HepG2 (cell line): ENCODE data around the gene NSD2. TPM values are rescaled to one million over a fixed set of nuclear protein-coding genes. Genes with fewer than 3 reads are reported as not detected.

Source experiments
- ATAC-seq: fragments of 200-7000 bp; cut with Tn5 transposase; 3 replicates; pipeline ENCODE4 v1.9.1; 2020; ENCODE audit warnings: mild to moderate bottlenecking, moderate library complexity
- BruUV-seq: library from RNA; stranded (reverse); fragments of 400-500 nt; replicated peaks from 2 replicates; lab custom pipeline; 2021; lab: Mats Ljungman, UMichigan
- CTCF ChIA-PET: fragments of 300-600 bp; formaldehyde crosslinking; extraction: SDS; loops from one replicate; lab custom pipeline; 2021; ENCODE audit warnings: low total read pairs, inconsistent platforms, low intra/inter-chr PET ratio; lab: Yijun Ruan, JAX
- POLR2A ChIA-PET: fragments of 350-600 bp; sonication (Branson Sonifier 250); formaldehyde crosslinking; loops from one replicate; lab custom pipeline; 2020; ENCODE audit warnings: antibody characterized with exemption, inconsistent platforms; lab: Yijun Ruan, JAX
- DNase-seq: peaks from one replicate; pipeline ENCODE4 v3.0.0-alpha.2; 2015; ENCODE audit warnings: low spot score
- FAIRE-seq: peaks from 3 replicates; lab custom pipeline; 2011; peaks lifted over from hg19 to GRCh38; lab: Jason Lieb, UNC
- H2AFZ ChIP-seq: one replicate; pipeline ENCODE4 v1.6.1; 2011; ENCODE audit warnings: low read length, inconsistent platforms
- H3K27ac ChIP-seq: fragments of 300-600 bp; 3 replicates; pipeline ENCODE4 v1.8.0; 2011; ENCODE audit warnings: mixed run types, mild to moderate bottlenecking, mixed read lengths, low read length, inconsistent platforms; ENCODE audit not compliant: insufficient read depth; ENCODE audit errors: extremely low read length
- H3K27me3 ChIP-seq, 2 experiments: fragments of 200-600 bp in 1 of 2; 2 replicates in 1 of 2; 3 replicates in 1 of 2; pipeline versions ENCODE4 v1.6.0 to v1.8.0; 2011; ENCODE audit warnings: low read length in 2 of 2, mild to moderate bottlenecking in 2 of 2, moderate library complexity in 2 of 2, inconsistent platforms in 1 of 2; ENCODE audit not compliant: insufficient read depth in 2 of 2, control insufficient read depth in 1 of 2
- H3K36me3 ChIP-seq, 2 experiments: fragments of 200-600 bp in 1 of 2; replicated peaks in 1 of 2; 2 replicates in 1 of 2; 3 replicates in 1 of 2; pipeline versions ENCODE4 v1.5.1 to v1.8.0; 2011; ENCODE audit warnings: low read length in 2 of 2, inconsistent platforms in 1 of 2; ENCODE audit not compliant: insufficient read depth in 2 of 2, control insufficient read depth in 1 of 2
- H3K4me1 ChIP-seq: 2 replicates; pipeline ENCODE4 v1.5.1; 2012; ENCODE audit warnings: low read length, inconsistent platforms; ENCODE audit not compliant: insufficient read depth
- H3K4me2 ChIP-seq: 2 replicates; pipeline ENCODE4 v1.6.0; 2011; ENCODE audit warnings: low read depth, low read length, inconsistent platforms
- H3K4me3 ChIP-seq, 3 experiments: fragments of 200-600 bp in 1 of 3; sonication (generic), shearing (Covaris generic) in 1 of 3; replicated peaks in 1 of 3; 2 replicates each; pipeline ENCODE4 v1.5.1; 2011 to 2016; ENCODE audit warnings: low read length in 3 of 3, inconsistent platforms in 2 of 3, low read depth in 2 of 3, mild to moderate bottlenecking in 2 of 3, control low read depth in 1 of 3, mixed read lengths in 1 of 3; ENCODE audit not compliant: insufficient read depth in 1 of 3
- H3K79me2 ChIP-seq: one replicate; pipeline ENCODE4 v1.6.1; 2011; ENCODE audit warnings: low read length, inconsistent platforms; ENCODE audit not compliant: insufficient read depth
- H3K9ac ChIP-seq: 2 replicates; pipeline ENCODE4 v1.6.0; 2011; ENCODE audit warnings: mild to moderate bottlenecking, low read depth, low read length, inconsistent platforms; ENCODE audit not compliant: insufficient read depth
- H3K9me3 ChIP-seq: 2 replicates; pipeline ENCODE4 v1.5.1; 2012; ENCODE audit warnings: mild to moderate bottlenecking, low read length
- H4K20me1 ChIP-seq: 2 replicates; pipeline ENCODE4 v1.6.0; 2011; ENCODE audit warnings: inconsistent platforms, mild to moderate bottlenecking, low read length, moderate library complexity; ENCODE audit not compliant: insufficient read depth
- CENPBD1 ChIP-seq: sonication (generic); formaldehyde crosslinking; IDR thresholded peaks from 2 replicates; pipeline ENCODE4 v1.8.0; 2022; ENCODE audit warnings: missing genetic modification reagents, low read depth, mild to moderate bottlenecking, borderline replicate concordance
- ZNF121 ChIP-seq: sonication (generic); formaldehyde crosslinking; IDR thresholded peaks from 2 replicates; pipeline ENCODE4 v1.5.0; 2020; ENCODE audit warnings: mild to moderate bottlenecking, missing genetic modification reagents
- ZNF263 ChIP-seq: sonication (generic); formaldehyde crosslinking; IDR thresholded peaks from 2 replicates; pipeline ENCODE4 v1.4.0; 2020; ENCODE audit warnings: missing genetic modification reagents
- ZNF770 ChIP-seq: sonication (generic); formaldehyde crosslinking; IDR thresholded peaks from 2 replicates; pipeline ENCODE4 v1.5.0; 2020; ENCODE audit warnings: mild to moderate bottlenecking, missing genetic modification reagents
- WGBS: methylation state at CpG from one replicate; pipeline ENCODE4 v1.1.6; 2017; ENCODE audit warnings: low lambda C conversion rate; 5-methylcytosine and 5-hydroxymethylcytosine counted together
- in situ Hi-C: cut with HindIII; loops from 2 replicates; pipeline ENCODE4 v1.10.0; 2017; ENCODE audit warnings: low pct_unique_long_range_greater_than_20kb; ENCODE audit not compliant: extremely low pct_ligation_motif_present
- intact Hi-C: fragments of 100-400 bp; cut with micrococcal nuclease; formaldehyde crosslinking; loops from one replicate; pipeline ENCODE4 v1.10.0; 2022; ENCODE audit not compliant: unreplicated experiment
- polyA plus RNA-seq, 8 experiments: library from polyadenylated mRNA; depleted of rRNA in 3 of 8; stranded (reverse) in 7 of 8; unstranded in 1 of 8; fragments of >200 nt; fragmentation: Illumina TruSeq in 4 of 8; extraction: Trizol in 4 of 8; gene quantifications; 2 replicates each; pipeline versions ENCODE4 v1.2.1 to v1.2.3, GENCODE V29; 2011 to 2016; ENCODE audit warnings: low read depth in 4 of 8, missing spikeins in 1 of 8, mixed read lengths in 1 of 8; ENCODE audit not compliant: insufficient read depth in 1 of 8
- total RNA-seq, 5 experiments: library from RNA; depleted of rRNA; stranded (reverse); fragments of >200 nt; fragmentation: Illumina TruSeq; extraction: Trizol; gene quantifications; 2 replicates each; pipeline ENCODE4 v1.2.3, GENCODE V29; 2016; ENCODE audit warnings: low read depth in 1 of 5

Gene NSD2
- total and polyA plus RNA-seq, 2 of the 13 experiments (the other 11 are each of a cell fraction or from before 2014, with no cell fraction given), result 22.0 to 65.9 TPM

- Histone ChIP-seq H3K4me3 (no peak overlapping the region), H3K27me3 (no peaks in the 10 kb centered on the region; a peak in 1 of 5 replicates), H3K9ac (no peak overlapping the region), H2AFZ (no peak overlapping the region), H3K4me1 (peaks cover 26% of the 10 kb centered on the region), H3K4me2 (0 out of 2 replicates have a peak overlapping the region, but pooled peaks have one; percentile 3), H4K20me1 (peaks cover 13% of the 10 kb centered on the region), H3K79me2 (peaks cover 61% of the 10 kb centered on the region), H3K9me3 (no peaks in the 10 kb centered on the region)
- no peak for DNase-seq
- 89% methylated on average over 6 of the region's 7 CpGs for WGBS
- FAIRE-seq, result no peak
- CTCF ChIA-PET, result no interaction called here
- no TSS peak for BruUV-seq
- TF ChIP-seq ZNF770 (peak; percentile 57; the same call in 1 of the 2 replicates), ZNF263 (CRISPR knock-in tag) (0 out of 2 replicates have a peak, but pooled peaks have one; percentile 20), ZNF121 (CRISPR knock-in tag) (peak; percentile 78; the same call in 1 of the 2 replicates), CENPBD1 (CRISPR knock-in tag) (no peak)
- TF ChIP-seq, all 625 proteins: peak for 3
- in situ Hi-C loops (loop anchor here (25.0 kb wide), 1 partner anchor 181 kb away; no protein-coding TSS in a partner anchor), intact Hi-C loops (loop anchor here (5.0 kb wide), 1 partner anchor 441 kb away; no protein-coding TSS in a partner anchor)
- ATAC-seq, result no peak
- Histone ChIP-seq H3K36me3 (peaks cover 1 to 24% of the 10 kb centered on the region in 2 experiments; a peak in 3 of 5 replicates), H3K27ac (no peak overlapping the region)
- POLR2A ChIA-PET, result no interaction called here
Observed at GRCh38 chr4:2006367-2006766, 135.2 kb downstream of the NSD2 start.
